ENCODE measurements around the gene FAM120A.

The FAM120A gene

GRCh38 chr9:93566408-93567270 is 115.2 kb downstream of the FAM120A start:
- DNase-seq: peak; percentile 98

GRCh38 chr9:93567271-93567959 is 115.9 kb downstream of the FAM120A start:
- DNase-seq: no peak

- DNase-seq: no peak
Observed at GRCh38 chr9:93568169-93568568, 116.7 kb downstream of the FAM120A start.

GRCh38 chr9:93569621-93570174 is 118.2 kb downstream of the FAM120A start:
- no peak for DNase-seq

GRCh38 chr9:93572221-93572620 is 120.7 kb downstream of the FAM120A start:
- no peak for DNase-seq

- no peak for DNase-seq
Observed at GRCh38 chr9:93572636-93573515, 121.4 kb downstream of the FAM120A start.

- DNase-seq: no peak
Observed at GRCh38 chr9:93573516-93573828, 122.0 kb downstream of the FAM120A start.

GRCh38 chr9:93574091-93574899 is 122.8 kb downstream of the FAM120A start:
- DNase-seq: no peak

GRCh38 chr9:93574900-93575795 is 123.7 kb downstream of the FAM120A start:
- DNase-seq: no peak

GRCh38 chr9:93575796-93576257 is 124.3 kb downstream of the FAM120A start:
- peak; percentile 73 for DNase-seq

GRCh38 chr9:93576258-93577077 is 125.0 kb downstream of the FAM120A start, which contains the start of gene PHF2:
TSS of gene PHF2 (plus strand) at chr9:93576584. CDS start at chr9:93576774, 190 bp downstream.
- peak; percentile 53 for DNase-seq

- peak; percentile 57 for DNase-seq
Observed at GRCh38 chr9:93577078-93577974, 125.8 kb downstream of the FAM120A start.

- no peak for DNase-seq
Observed at GRCh38 chr9:93577975-93578682, 126.6 kb downstream of the FAM120A start.

- DNase-seq: no peak
Observed at GRCh38 chr9:93578844-93579243, 127.4 kb downstream of the FAM120A start.

- no peak for DNase-seq
Observed at GRCh38 chr9:93579711-93580516, 128.4 kb downstream of the FAM120A start.

GRCh38 chr9:93580654-93581380 is 129.3 kb downstream of the FAM120A start:
- DNase-seq: no peak

Measured in eye (tissue), 1 donor.